Right renal cortex interstitium (tissue), 3 donors: ENCODE measurements around the gene NFIA. TPM values are rescaled to one million over a fixed set of nuclear protein-coding genes. Genes with fewer than 3 reads are reported as not detected.
"Not testable (repeated sequence)": the region's sequence is repeated elsewhere in the genome, so short reads cannot be mapped to it uniquely, and the experiment has no call there.

ENCODE experiments used
- DNase-seq, 3 donors: peaks; one replicate each; pipeline ENCODE4 v3.0.0-alpha.2; 2013; ENCODE audit warnings: low read depth in 3 of 3, low spot score in 2 of 3
- polyA plus RNA-seq, 3 donors: library from polyadenylated mRNA; unstranded; fragments of 120-200 nt; gene quantifications; one replicate each; pipeline ENCODE4 v1.2.1, GENCODE V29; 2013; ENCODE audit not compliant: insufficient read length in 3 of 3

The NFIA gene
- polyA plus RNA-seq, 3 donors, result 15.8 to 17.3 (median 16.3) TPM

DNA sequence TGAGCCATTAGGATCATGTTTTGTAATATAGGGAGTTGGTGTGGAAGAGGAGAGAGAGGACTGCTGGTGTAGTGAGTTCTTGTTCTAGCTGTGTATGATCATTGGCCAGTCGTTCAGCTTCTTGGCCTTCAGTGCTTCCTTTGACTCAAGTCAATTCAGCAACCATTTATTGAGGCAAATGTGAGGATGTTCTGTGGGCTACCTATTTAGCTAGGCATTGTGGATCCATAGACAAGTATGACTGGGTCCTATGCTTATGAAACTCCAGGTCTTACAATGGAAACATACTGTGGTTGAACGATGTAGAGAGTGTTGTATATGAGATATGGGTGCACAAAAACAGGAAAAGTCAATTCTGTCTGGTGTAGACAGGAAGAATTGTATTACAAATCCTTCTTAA is 41.7 kb downstream of the NFIA start:
- DNase-seq, result no peak

DNA sequence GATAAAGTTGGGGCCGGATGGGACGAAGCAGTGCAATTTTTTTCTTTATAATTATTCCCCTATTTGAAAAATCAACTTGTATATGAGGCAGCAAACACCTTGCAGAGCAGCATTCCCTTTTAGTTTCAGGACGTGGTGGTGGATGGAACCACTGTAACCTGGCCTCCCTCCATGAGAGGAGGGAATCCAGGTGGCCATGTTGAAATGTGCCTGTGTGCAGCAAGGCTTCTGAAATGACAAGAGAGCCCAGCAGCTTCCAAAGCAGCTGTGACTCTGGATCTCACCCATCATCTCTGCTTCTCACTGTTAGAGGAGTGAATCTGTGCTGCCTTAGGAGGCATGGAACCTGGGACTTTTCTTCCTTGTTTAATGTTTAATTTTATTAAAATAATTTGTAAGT is 42.3 kb downstream of the NFIA start:
- DNase-seq, result no peak

DNA sequence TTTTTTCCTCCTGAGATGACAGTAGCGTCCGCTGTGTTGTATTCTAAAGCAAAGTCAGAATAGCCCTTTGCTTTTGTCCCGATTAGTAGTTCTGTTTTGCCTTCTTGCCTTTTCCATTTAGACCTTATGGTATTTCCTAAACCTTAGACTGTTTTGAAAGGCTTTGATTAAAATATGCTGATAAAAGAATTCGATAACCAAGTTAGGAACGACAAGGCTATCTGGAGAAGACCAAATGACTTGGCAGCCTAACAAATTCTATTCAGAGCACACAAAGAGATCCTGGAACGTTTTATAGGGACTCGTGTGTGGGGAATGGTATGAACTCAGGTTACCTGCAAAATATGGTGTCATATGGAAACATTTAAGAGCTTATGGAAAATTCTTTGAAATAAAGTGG is 42.9 kb downstream of the NFIA start:
- no peak for DNase-seq

DNA sequence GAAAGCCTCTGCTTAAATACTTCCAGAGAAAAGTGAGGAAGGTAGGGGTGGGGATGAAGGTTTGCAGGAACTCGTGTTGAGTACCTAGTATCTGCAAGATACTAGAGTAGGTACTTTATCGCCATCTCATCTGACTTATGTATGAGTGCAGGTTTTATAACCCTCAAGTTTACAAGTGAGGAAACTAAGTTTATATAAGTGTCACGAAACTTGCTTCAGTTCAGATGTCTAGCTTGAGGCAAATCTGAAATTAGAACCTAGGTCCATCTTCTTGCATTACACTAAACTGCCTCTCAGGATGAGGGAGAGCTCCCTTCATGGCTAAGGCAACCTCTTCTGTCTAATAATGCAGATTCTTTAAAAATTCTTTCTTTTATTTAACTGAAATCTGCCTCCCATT is 43.5 kb downstream of the NFIA start:
- DNase-seq, result no peak

DNA sequence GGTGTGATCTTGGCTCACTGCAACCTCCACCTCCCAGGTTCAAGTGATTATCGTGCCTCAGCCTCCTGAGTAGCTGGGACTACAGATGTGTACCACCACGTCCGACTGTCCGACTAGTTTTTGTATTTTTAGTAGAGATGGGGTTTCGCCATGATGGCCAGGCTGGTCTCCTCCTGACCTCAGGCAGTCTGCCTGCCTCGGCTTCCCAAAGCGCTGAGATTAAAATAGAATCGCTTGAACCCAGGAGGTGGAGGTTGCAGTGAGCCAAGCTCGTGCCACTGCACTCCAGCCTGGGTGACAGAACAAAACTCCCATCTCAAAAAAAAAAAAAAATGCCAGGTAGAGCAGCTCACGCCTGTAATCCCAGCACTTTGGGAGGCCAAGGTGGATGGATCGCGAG is 44.5 kb downstream of the NFIA start:
- DNase-seq, result not testable (repeated sequence)

DNA sequence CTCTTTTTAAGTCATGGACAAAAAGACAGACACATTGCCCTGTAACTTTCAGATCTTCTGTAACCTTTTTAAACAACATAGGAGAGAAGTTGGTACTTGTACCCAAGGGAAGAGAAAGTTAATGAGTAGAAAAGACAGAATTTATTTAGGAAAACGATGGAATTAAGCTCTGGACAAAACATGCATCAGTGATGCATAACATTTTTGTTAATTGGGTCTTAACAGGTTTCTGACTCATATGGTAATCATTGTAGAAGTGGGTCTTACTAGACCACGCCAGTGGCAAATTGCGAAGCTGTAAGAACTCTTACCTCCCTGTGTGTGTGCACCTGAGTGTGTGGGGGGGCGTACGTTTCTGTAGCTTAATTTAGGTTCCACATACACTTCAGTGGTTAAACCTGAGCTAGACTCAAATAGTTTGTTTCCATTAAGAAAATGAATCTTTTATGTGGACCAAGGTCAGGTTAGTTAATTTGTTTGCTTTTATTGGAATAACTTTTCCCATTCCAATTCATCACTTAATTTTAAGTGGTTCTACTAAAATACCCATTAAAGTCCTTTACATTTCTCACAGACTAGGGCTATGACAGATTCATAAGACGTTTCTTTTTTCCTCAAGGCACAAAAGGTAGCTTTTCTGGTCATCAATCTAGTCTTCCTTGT is 48.1 kb downstream of the NFIA start:
- DNase-seq, result no peak

DNA sequence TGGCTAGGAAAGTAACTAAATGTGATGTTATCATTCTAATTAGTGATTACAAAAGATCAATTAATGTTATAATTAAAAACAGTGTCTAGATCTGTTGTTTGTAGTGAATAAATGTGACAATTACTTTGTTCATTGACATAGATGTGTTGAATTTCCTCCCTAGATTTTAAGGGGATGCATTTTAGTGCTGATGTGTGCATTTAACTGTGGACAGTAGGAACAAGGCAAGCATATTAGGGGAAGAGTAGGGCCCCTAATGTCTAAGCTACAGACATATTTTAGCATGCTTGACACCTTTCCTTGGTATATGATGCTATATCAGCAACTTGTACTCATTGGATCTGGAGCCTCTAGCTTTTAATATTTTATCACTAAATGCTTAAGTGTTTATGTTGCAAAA is 48.9 kb downstream of the NFIA start:
- DNase-seq, result no peak

DNA sequence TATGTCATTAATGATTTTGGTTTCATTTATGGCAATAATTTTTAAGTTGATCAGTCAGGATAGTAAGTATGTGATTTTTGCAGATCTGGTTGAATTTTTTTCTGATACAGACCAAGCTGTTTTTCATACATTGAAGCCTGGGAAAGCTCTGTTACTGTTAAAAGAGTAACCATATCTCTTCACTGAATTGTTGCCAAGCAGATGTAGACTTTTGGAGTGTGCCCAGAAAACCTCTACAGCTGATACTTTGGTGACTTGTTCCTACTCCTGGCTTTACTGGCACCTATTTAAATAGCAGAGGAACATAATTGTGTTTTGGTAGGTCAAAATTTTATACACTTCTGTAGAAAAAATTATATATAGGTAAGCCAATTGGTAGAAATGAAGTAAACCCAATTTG is 49.4 kb downstream of the NFIA start:
- DNase-seq, result no peak

DNA sequence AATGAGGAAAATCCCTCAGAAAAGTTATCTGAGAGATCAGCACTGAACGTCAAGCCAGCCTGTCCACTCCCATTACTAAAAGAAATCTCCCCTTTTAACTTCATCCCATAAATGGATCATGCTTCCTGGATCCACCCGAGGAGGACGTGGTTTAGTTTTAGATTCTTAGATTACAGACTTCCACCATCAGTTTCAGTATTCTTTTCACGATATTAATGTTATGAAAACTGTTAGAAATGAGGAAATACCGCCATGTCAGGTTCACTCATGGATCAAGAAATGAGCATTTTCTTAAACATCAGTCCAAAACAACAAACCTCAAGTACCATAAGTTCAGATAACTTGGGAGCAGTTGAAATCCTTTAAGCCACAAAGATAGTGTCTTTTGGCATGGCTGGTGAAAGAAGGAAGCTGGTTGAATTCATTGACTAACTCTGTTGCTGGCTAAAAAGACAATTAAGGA is 49.8 kb downstream of the NFIA start:
- no peak for DNase-seq

DNA sequence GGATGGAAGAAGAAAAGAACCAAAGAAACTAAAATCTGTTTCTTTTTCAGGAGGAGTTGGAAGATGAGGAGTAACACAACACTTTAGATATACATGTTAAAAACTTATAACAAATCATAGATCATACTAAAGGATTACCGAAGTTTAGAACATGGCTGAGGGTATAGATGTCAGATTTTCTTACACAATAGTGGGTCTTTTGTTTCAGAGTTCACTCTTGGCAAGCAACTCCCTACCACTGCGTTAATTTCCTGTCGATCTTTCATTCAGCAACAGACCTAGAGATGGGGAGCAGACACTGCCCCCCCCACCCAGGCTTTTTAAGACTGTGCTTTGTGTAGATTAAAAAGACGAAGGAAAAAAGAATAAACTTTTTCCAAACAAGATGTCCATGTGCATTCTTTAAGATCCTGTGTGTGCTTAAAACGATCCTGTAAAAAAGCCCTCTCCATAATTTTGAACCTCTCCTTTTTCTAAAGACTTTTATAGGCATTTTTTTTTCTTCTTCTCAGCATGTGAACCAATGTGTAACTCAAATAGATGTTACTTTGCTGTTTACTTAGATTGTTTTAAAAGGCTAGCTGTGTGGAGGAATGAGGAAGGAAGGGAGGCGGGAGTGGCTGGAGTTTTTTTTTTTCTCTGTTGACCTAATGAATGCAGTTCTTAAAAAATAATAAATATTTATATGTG is 50.4 kb downstream of the NFIA start:
- DNase-seq, result no peak

DNA sequence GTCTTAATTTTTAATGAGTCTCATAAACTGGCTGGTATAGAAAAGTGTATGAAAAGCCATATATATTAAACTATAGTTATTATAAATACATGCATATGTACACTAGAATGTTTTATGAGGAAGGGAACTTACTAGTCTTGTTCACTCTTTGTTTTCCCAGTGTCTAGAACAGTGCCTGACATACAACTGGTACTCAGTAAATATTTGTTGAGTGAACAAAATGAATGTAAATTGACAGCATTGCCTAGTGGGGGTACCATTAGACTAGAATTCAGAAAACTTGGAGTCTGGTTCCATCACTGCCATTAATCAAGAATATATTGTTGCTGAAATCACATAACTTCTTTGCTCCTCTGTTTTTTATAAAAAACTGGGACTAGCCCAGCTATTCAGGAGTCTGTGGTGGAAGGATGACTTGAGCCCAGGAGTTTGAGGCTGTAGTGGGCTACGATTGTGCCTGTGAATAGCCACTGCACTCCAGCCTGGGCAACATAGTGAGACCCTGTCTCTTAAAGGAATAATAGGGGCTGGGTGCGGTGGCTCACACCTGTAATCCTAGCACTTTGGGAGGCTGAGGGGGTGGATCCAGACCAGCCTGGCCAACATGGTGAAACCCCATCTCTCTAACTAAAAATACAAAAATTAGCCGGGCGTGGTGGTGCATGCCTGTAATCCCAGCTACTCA is 51.1 kb downstream of the NFIA start:
- DNase-seq, result no peak

DNA sequence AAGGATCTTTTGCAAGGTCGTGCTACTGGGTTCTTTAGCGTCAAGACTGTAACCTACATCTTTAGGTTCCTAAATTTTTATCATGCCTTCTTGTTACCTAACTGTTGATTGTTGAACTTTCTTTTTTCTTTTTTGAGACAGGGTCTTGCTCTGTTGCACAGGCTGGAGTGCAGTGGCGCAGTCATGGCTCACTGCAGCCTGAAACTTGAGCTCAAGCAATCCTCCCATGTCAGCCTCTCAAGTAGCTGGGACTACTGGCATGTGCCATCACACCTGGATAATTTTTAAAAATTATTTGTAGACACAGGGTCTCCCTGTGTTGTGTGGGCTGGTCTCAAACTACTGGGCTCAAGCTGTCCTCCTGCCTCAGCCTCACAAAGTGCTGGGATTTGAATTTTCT is 52.9 kb downstream of the NFIA start:
- no peak for DNase-seq

DNA sequence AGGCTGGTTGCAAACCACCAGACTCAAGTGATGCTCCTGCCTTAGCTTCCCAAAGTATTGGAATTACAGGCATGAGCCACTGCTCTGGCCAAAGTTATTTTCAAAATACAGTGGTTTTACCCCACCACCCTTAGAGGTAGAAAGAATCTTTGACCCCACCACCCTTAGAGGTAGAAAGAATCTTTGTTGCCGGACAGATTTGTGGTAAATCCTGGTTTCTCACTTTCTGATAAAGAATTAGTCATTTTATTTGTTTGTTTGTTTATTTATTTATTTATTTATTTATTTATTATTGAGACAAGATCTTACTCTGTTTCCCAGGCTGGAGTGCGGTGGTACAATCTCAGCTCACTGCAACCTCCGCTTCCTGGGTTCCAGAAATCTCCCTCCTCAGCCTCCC is 55.9 kb downstream of the NFIA start:
- no peak for DNase-seq

DNA sequence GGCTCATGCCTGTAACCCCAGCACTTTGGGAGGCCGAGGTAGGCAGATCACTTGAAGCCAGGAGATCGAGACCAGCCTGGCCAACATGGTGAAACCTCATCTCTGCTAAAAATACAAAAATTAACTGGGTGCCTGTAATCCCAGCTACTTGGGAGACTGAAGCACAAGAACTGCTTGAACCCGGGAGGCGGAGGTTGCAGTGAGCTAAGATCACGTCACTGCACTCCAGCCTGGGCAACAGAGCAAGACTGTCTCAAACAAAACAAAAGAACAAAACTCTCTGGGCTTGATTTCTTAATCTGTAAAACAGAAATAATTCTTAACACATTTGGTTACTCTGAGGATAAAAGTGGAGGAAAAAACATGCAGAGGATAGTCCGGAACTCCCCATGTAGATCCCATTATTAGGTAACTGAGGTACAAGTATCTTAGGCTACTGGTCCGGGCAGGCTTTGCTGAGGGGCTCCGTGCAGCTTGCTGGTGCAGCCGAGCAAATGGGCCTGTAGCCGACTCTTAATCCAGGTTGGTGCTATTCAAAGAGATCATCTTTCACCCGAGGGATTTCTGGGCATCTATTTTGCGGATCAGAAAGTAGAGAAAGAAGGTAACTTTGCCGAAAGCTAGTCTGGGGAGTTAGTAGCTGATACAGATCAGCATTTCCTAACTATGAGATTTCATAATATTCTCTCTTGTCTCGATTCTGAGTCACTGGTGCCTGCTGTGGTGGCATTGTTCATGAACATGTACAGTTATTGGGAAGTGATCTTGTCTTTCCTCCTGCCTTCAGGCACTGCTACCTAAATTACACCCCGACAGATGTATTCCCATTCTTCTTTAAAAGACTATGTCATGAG is 56.8 kb downstream of the NFIA start:
- DNase-seq, result no peak

DNA sequence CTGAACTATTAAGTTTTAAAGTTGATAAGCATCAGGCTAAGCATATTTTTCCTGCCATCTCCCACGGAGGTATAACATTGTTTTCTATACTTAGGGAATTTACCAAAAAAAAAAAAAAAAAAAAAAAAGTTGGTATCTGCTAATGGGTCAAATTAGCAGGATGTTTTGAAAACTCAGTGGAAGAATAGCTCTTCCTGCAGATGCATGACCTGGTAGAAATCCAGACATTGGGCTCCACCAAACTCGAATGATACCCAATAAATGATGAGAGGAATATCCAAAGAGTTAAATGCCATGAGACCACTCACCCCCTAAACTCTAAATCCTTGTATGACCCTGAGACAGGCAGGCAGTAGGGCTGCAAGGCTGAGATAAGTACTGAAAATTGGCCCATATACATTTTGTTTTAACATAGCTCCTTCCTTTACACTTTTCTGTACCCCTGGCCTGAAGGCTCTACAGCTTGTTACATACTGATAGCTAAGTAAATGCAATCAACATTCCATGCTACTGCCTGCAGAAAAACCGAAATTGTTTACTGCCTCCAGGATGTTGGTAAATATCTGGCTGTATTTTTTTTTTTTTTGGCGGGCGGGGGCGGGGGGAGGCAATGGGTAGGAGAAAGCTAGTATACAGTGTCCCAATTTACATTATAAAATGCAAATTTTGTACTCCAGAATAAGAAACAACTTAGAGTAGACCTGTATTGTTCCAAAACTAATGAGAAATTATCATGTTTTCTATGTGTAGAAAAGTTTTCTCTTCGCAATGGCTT is 57.6 kb downstream of the NFIA start:
- DNase-seq, result no peak

DNA sequence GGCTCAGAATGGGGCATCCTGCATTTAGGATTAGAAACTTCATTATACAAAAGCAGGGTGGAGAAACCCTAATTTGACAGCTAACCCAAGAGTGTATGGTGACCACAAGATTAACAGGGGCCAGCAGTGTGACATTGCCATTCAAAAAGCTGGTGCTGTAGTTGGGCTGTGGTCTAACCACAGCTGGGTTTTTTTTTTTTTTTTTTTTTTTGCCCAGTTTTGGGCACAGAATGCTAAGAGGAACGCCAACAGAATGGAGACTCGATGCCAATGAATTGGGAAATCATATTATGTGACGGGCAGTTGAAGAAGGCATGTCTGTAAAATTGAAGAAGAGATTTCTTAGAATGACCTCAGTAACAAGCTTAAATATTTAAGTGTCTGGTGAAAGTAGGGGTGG is 58.4 kb downstream of the NFIA start:
- no peak for DNase-seq

DNA sequence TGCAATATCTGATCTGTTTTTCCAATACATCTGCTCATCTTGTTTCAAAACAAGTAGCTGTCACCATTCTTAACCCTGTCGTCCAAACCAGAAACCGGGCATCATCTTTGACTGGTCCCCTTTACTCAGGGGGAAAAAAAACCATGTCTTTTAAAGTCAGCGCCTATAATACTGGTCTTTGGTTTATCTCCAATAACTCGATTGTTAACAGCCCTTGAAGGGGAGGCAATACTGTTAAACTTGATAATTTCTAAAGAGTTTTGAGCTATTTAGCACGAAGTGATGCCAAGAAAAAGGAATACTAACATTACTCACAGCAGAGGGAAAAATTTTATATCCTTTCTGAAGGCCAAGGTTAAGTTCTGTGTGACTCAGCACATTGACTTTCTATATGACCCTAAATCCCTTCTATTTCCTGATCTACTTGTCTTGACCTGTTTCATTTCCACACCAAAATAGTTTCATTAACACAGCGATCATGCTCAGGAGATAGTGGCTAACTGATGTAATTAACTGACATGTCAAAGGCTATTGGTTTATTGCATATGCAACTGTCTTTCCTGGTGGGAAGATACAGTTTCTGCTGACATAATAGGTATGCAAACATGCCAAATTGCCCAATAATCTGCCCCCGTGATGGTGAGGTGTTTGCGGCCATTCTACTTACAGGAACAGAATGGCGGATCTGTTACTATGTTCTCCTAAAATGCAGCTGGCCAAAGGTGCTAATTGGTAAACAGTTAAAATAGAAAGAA is 59.1 kb downstream of the NFIA start:
- DNase-seq, result no peak

DNA sequence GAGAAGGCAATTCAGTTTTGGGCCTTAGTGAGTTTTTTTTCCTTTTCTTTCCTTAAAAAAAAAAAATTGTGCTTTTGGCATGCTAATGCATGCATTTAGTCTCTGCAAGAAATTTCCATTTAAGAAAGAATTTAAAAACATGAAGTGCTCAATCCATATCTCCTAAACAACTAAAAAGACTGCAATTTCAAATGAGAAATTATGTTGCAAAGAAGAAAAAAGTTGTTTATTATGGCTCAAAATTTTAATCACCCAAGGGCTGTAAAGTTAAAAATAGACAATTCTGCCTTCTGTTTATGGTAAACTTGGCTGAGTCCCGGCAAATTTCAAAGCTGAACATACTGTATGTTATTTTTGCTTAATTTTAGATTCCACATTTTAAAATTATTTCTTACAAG is 59.7 kb downstream of the NFIA start:
- DNase-seq, result no peak

DNA sequence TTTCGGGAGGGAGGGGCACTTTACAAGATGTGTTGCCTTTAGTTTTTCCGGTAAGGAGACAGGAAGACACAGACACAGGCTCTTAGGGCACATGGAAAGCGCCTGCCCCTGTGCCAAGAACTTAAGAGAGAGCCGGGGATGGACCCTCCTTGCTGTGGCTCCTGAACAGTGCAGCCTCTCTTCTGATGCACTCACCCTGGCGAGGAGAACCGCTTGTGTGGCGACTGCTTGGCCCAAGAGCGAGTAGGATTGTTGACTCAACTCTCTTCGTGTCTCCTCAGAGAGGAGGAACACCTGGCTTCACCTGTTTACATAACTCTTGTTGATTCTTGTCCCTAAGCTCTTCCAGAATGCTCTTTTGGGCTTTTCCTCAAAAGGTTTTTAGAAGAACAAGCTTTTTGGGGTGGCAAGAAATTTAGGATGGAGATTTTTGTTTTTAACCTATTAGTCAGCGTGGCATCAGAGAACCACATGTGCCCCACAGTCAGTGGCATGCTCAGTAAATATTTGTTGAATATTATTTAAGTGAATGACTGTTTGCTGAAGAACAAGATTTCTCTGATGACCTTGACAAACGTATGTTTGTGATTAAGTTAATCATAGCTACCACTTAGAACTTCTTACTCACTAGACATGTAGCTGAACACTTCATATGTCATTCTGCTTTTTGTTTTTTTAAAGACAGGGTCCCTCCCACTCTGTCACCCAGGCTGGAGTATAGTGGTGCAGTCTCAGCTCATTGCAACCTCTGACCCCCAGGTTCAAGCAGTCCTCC is 60.6 kb downstream of the NFIA start:
- no peak for DNase-seq
